Neuronal stem cell (in vitro differentiated cells): ENCODE data around the gene SHANK3.
A peak's percentile ranks its signal among the peaks of the same experiment; 100 is the strongest.

Experiments used
- DNase-seq: peaks from one replicate; pipeline ENCODE4 v3.0.0-alpha.2; 2013; ENCODE audit warnings: low spot score
- H2AFZ ChIP-seq: one replicate; pipeline ENCODE4 v1.6.1; 2013; ENCODE audit warnings: mild to moderate bottlenecking, low read length, inconsistent platforms
- H2AK5ac ChIP-seq: 2 replicates; pipeline ENCODE4 v1.6.1; 2013; ENCODE audit warnings: low read depth, mild to moderate bottlenecking, inconsistent platforms, low read length, moderate library complexity, mixed read lengths
- H2BK120ac ChIP-seq: 2 replicates; pipeline ENCODE4 v1.6.1; 2013; ENCODE audit warnings: low read depth, mild to moderate bottlenecking, inconsistent platforms, low read length, moderate library complexity, mixed read lengths
- H2BK12ac ChIP-seq: one replicate; pipeline ENCODE4 v1.6.1; 2013; ENCODE audit warnings: low read length, inconsistent platforms
- H2BK15ac ChIP-seq: 2 replicates; pipeline ENCODE4 v1.6.1; 2013; ENCODE audit warnings: mild to moderate bottlenecking, low read length, inconsistent platforms, mixed read lengths
- H2BK5ac ChIP-seq: one replicate; pipeline ENCODE4 v1.6.1; 2013; ENCODE audit warnings: inconsistent platforms, mild to moderate bottlenecking, low read length, moderate library complexity
- H3K14ac ChIP-seq: one replicate; pipeline ENCODE4 v1.6.1; 2013; ENCODE audit warnings: low read length, inconsistent platforms
- H3K18ac ChIP-seq: 2 replicates; pipeline ENCODE4 v1.6.1; 2013; ENCODE audit warnings: low read length, inconsistent platforms
- H3K23ac ChIP-seq: 2 replicates; pipeline ENCODE4 v1.6.1; 2013; ENCODE audit warnings: low read depth, mild to moderate bottlenecking, mixed read lengths, low read length, inconsistent platforms; ENCODE audit not compliant: poor library complexity
- H3K27ac ChIP-seq: replicated peaks from 3 replicates; pipeline ENCODE4 v1.5.1; 2013; ENCODE audit warnings: low read length, inconsistent platforms
- H3K27me3 ChIP-seq, 3 experiments: 2 replicates each; pipeline ENCODE4 v1.6.1; 2013; ENCODE audit warnings: low read length in 3 of 3, mild to moderate bottlenecking in 2 of 3, inconsistent platforms in 1 of 3, low read depth in 1 of 3, mixed read lengths in 1 of 3, moderate library complexity in 1 of 3; ENCODE audit not compliant: control insufficient read depth in 3 of 3, insufficient read depth in 3 of 3
- H3K36me3 ChIP-seq, 2 donors: replicated peaks in 1 of 2; 2 replicates each; pipeline ENCODE4 v1.6.1; 2013; ENCODE audit warnings: low read length in 2 of 2; ENCODE audit not compliant: control insufficient read depth in 2 of 2, insufficient read depth in 2 of 2
- H3K4ac ChIP-seq: 2 replicates; pipeline ENCODE4 v1.6.1; 2013; ENCODE audit warnings: inconsistent platforms, mild to moderate bottlenecking, low read length, moderate library complexity
- H3K4me1 ChIP-seq, 2 donors: 1 replicate in 1 of 2; 2 replicates in 1 of 2; pipeline ENCODE4 v1.6.1; 2013; ENCODE audit warnings: low read length in 2 of 2, low read depth in 1 of 2; ENCODE audit not compliant: control insufficient read depth in 2 of 2, insufficient read depth in 1 of 2
- H3K4me2 ChIP-seq: one replicate; pipeline ENCODE4 v1.6.1; 2013; ENCODE audit warnings: mild to moderate bottlenecking, low read length, inconsistent platforms; ENCODE audit not compliant: insufficient read depth, poor library complexity, severe bottlenecking
- H3K4me3 ChIP-seq, 2 donors: 2 replicates each; pipeline ENCODE4 v1.5.1; 2013; ENCODE audit warnings: low read length in 2 of 2, mild to moderate bottlenecking in 2 of 2, inconsistent platforms in 1 of 2, moderate library complexity in 1 of 2
- H3K79me1 ChIP-seq: one replicate; pipeline ENCODE4 v1.6.1; 2013; ENCODE audit warnings: low read depth, mild to moderate bottlenecking, inconsistent platforms, low read length, moderate library complexity
- H3K9ac ChIP-seq: one replicate; pipeline ENCODE4 v1.6.1; 2013; ENCODE audit warnings: mild to moderate bottlenecking, low read depth, low read length, inconsistent platforms; ENCODE audit not compliant: poor library complexity
- H3K9me3 ChIP-seq, 2 donors: replicated peaks in 1 of 2; 2 replicates each; pipeline versions ENCODE3 to v1.6.1; 2013; ENCODE audit warnings: low read length in 2 of 2, mild to moderate bottlenecking in 2 of 2, inconsistent platforms in 1 of 2, low read depth in 1 of 2, mixed read lengths in 1 of 2, moderate library complexity in 1 of 2; ENCODE audit not compliant: control insufficient read depth in 2 of 2, insufficient read depth in 1 of 2
- H4K8ac ChIP-seq: one replicate; pipeline ENCODE4 v1.6.1; 2013; ENCODE audit warnings: low read depth, mild to moderate bottlenecking, inconsistent platforms, low read length, moderate library complexity
- H4K91ac ChIP-seq: one replicate; pipeline ENCODE4 v1.6.1; 2013; ENCODE audit warnings: low read length, low read depth, mild to moderate bottlenecking, inconsistent platforms; ENCODE audit not compliant: poor library complexity
- WGBS, 2 donors: extraction: QIAGEN DNeasy Blood & Tissue Kit; methylation state at CpG; one replicate each; pipeline ENCODE4 v1.1.7; 2013; ENCODE audit warnings: missing lambda C conversion rate in 2 of 2, mixed read lengths in 1 of 2; ENCODE audit not compliant: insufficient read length in 2 of 2, insufficient replicate concordance in 1 of 2; ENCODE audit errors: extremely low coverage in 2 of 2; 5-methylcytosine and 5-hydroxymethylcytosine counted together

Gene SHANK3

DNA sequence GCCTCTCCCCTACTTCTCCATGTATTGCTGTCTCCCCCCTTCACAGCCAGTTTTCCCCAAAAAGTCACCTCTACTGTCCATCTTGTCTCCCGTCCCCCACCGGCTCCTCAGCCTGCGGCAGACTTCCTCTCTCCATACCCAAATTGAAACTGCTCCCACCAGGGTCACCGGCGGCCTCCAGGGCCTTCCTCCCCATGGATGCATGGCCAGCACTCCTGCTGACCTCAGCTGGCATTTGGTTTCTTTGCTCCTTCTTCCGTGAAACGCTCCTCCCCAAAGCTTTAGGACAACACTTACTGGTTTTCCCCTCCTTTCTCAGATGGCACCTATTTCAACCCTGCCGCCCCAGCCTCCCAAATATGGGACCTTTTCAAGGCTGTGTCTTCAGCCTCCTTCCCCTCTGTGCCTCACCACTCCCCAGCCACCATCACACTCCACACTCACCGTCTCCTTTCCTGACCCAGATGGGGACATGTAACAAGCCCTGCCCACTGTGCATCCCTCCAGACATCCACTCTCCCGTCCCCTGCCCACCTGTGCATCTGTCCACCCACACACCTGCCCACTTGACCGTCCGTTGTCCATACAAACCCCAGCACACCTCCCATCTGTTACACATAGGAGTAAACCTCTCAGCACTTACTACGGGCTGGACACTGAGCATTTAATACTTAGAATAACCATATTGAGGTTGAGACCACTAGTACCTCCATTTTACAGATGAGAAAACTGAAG is 43.8 kb downstream of the SHANK3 start:
- Histone ChIP-seq H3K14ac (no peak overlapping the region), H2BK120ac (no peak overlapping the region), H3K36me3 (peaks cover 14 to 47% of the 10 kb centered on the region in 2 donors), H3K18ac (no peak overlapping the region), H3K9me3 (no peaks in the 10 kb centered on the region), H3K27ac (no peak overlapping the region), H2BK15ac (no peak overlapping the region), H3K4me1 (peaks cover 0 to 3% of the 10 kb centered on the region in 2 donors), H3K79me1 (peaks cover 9% of the 10 kb centered on the region), H2AFZ (no peak overlapping the region), H2AK5ac (no peak overlapping the region), H2BK12ac (no peak overlapping the region), H4K91ac (no peak overlapping the region), H4K8ac (peak overlapping the region; percentile 17), H3K4me3 (no peak overlapping the region), H3K4me2 (no peak overlapping the region), H3K4ac (no peak overlapping the region), H3K27me3 (peaks cover 0 to 26% (median 2%) of the 10 kb centered on the region in 3 experiments), H2BK5ac (no peak overlapping the region), H3K23ac (peak overlapping the region; percentile 85), H3K9ac (peak overlapping the region; percentile 81)
- WGBS, 2 donors, result no CpG with 5 or more reads among the region's 13 CpGs
- no peak for DNase-seq

DNA sequence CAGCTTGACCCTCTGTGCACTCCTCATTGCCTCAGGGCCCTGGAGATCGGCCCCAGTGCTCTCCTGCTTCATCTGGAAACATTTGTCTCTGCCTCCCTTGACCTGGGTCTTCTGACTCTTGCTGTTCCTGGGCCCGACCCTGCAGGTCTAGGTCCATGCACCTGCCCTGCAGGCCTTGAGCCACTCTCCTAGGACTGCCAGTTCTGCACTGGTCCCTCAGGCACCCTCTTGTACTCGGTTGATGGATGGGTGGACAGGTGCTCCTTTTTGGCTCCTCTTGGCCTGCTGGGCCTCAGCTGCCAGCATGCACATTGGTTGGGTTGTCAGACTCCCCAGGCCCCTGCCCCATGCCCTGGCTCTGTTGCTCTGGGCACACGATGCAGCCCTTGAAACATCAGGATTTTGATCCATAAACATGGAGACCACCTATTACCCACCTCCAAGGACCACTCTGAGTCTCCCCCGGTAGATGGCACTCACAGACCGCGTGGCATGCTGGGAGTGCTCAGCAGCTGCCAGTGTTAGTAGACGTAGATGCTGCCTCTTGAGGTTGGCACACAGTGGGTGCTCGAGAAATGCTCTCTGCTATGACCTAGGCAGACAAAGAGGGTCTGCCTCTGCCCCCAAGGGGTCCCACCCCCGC is 45.2 kb downstream of the SHANK3 start:
- H2BK120ac ChIP-seq, result no peak overlapping the region
- no CpG with 5 or more reads among the region's 10 CpGs for WGBS, 2 donors
- H3K4me2 ChIP-seq, result no peak overlapping the region
- H3K14ac ChIP-seq, result no peak overlapping the region
- no peak for DNase-seq
- H2BK5ac ChIP-seq, result peak overlapping the region; percentile 24
- H3K23ac ChIP-seq, result no peak overlapping the region
- peaks cover 17 to 52% of the 10 kb centered on the region in 2 donors for H3K36me3 ChIP-seq
- no peak overlapping the region for H4K91ac ChIP-seq
- no peak overlapping the region for H2AFZ ChIP-seq
- H4K8ac ChIP-seq, result no peak overlapping the region
- H2BK15ac ChIP-seq, result no peak overlapping the region
- H3K4ac ChIP-seq, result no peak overlapping the region
- H3K27me3 ChIP-seq, result peaks cover 0 to 29% (median 2%) of the 10 kb centered on the region in 3 experiments
- no peak overlapping the region for H3K18ac ChIP-seq
- H3K4me1 ChIP-seq, result peaks cover 0 to 5% of the 10 kb centered on the region in 2 donors
- H2AK5ac ChIP-seq, result no peak overlapping the region
- peaks cover 11% of the 10 kb centered on the region for H3K79me1 ChIP-seq
- H3K4me3 ChIP-seq, result no peak overlapping the region
- H3K9me3 ChIP-seq, result no peaks in the 10 kb centered on the region
- no peak overlapping the region for H2BK12ac ChIP-seq
- H3K27ac ChIP-seq, result no peak overlapping the region
- H3K9ac ChIP-seq, result no peak overlapping the region

DNA sequence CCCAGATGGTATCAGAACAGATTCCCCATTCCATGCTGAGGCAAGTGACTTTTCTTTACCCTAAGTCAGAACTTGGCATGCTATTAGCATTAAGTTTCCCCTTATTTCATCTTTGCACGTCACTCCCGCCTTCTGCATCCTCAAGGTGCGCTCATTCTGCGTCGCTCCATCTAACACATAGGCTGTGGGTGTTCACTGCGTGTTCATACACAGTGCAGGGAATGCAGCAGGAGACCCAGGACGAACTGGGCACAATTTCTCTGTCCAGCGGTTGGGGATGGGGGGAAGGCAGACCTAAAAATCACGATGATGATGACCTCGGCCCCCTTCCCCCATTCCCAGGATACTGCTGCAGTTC is 45.7 kb downstream of the SHANK3 start:
- no peak overlapping the region for H3K18ac ChIP-seq
- H4K8ac ChIP-seq, result no peak overlapping the region
- no peak overlapping the region for H3K14ac ChIP-seq
- H4K91ac ChIP-seq, result no peak overlapping the region
- H2BK15ac ChIP-seq, result no peak overlapping the region
- no peak overlapping the region for H3K27ac ChIP-seq
- H3K23ac ChIP-seq, result no peak overlapping the region
- peaks cover 17 to 57% of the 10 kb centered on the region in 2 donors for H3K36me3 ChIP-seq
- H2AFZ ChIP-seq, result no peak overlapping the region
- H3K4ac ChIP-seq, result no peak overlapping the region
- H3K4me1 ChIP-seq, result peaks cover 0 to 5% of the 10 kb centered on the region in 2 donors
- no peak overlapping the region for H3K9ac ChIP-seq
- H2AK5ac ChIP-seq, result no peak overlapping the region
- no peak overlapping the region for H2BK12ac ChIP-seq
- no peak overlapping the region for H3K4me3 ChIP-seq
- DNase-seq, result no peak
- peaks cover 0 to 29% (median 2%) of the 10 kb centered on the region in 3 experiments for H3K27me3 ChIP-seq
- peaks cover 11% of the 10 kb centered on the region for H3K79me1 ChIP-seq
- no peak overlapping the region for H3K4me2 ChIP-seq
- WGBS, 2 donors, result no CpG with 5 or more reads among the region's 10 CpGs
- no peak overlapping the region for H2BK5ac ChIP-seq
- H3K9me3 ChIP-seq, result no peaks in the 10 kb centered on the region
- H2BK120ac ChIP-seq, result no peak overlapping the region

DNA sequence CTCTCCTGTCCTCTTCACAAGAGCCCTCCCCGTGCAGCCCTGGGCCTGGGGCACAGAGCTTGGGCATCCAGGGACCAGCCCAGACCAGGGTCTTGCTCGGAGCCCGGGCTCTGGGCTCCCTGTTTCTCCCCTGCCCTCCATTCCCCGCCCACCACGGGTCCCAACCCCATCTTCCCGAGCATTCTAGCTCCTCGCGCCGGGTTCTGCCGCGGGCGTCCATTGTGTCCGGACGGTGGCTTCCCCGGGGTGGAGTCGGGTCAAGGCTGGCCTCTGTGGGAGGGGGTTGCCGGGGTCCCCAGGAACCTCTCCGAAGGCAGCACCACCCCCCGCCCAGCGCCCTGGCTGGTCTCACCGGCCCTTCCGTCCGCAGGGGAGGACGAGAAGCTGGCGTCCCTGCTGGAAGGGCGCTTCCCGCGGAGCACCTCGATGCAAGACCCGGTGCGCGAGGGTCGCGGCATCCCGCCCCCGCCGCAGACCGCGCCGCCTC is 47.2 kb downstream of the SHANK3 start:
- no peak overlapping the region for H3K9ac ChIP-seq
- H3K14ac ChIP-seq, result peak overlapping the region; percentile 38
- H3K9me3 ChIP-seq, result no peaks in the 10 kb centered on the region
- no peak overlapping the region for H2BK12ac ChIP-seq
- peak overlapping the region; percentile 71 for H3K4me2 ChIP-seq
- no peak overlapping the region for H4K91ac ChIP-seq
- H2AFZ ChIP-seq, result no peak overlapping the region
- WGBS, 2 donors, result no CpG with 5 or more reads among the region's 40 CpGs
- no peak overlapping the region for H3K27ac ChIP-seq
- no peak overlapping the region for H3K4ac ChIP-seq
- H3K79me1 ChIP-seq, result peaks cover 11% of the 10 kb centered on the region
- peak overlapping the region; percentile 49 for H2BK15ac ChIP-seq
- peak overlapping the region; percentile 37 for H2AK5ac ChIP-seq
- no peak for DNase-seq
- H3K18ac ChIP-seq, result peak overlapping the region; percentile 80
- peak overlapping the region in 1 of 2 donors; percentile 66 for H3K4me3 ChIP-seq
- H3K23ac ChIP-seq, result peak overlapping the region; percentile 43
- no peak overlapping the region for H4K8ac ChIP-seq
- H3K4me1 ChIP-seq, result peaks cover 0 to 5% of the 10 kb centered on the region in 2 donors
- peaks cover 0 to 29% (median 2%) of the 10 kb centered on the region in 3 experiments for H3K27me3 ChIP-seq
- H2BK120ac ChIP-seq, result peak overlapping the region; percentile 81
- peaks cover 16 to 64% of the 10 kb centered on the region in 2 donors for H3K36me3 ChIP-seq
- no peak overlapping the region for H2BK5ac ChIP-seq
